ENCODE results near the gene IL9. TPM values are rescaled to one million over a fixed set of nuclear protein-coding genes. Genes with fewer than 3 reads are reported as not detected.
"Not testable (repeated sequence)": the region's sequence is repeated elsewhere in the genome, so short reads cannot be mapped to it uniquely, and the experiment has no call there.

IL9 gene
- total RNA-seq, 1 donor from 2014 or later, result not detected

GRCh38 chr5:135869935-135870334 is 25.7 kb downstream of the IL9 start:
- DNase-seq (ENCODE audit: low spot score) (no peak), ATAC-seq (no peak)

GRCh38 chr5:135869276-135869675 is 26.4 kb downstream of the IL9 start:
- ATAC-seq (no peak), DNase-seq (ENCODE audit: low spot score) (no peak)

- ATAC-seq (peak; percentile 33), DNase-seq (ENCODE audit: low spot score) (no peak)
These were observed 27.0 kb downstream of the IL9 start for GRCh38 chr5:135868681-135869080.

- DNase-seq (ENCODE audit: low spot score) (no peak), ATAC-seq (no peak)
These were observed 28.0 kb downstream of the IL9 start for GRCh38 chr5:135867599-135867998.

- no peak for ATAC-seq
- DNase-seq (ENCODE audit: low spot score), result no peak
These were observed 29.6 kb downstream of the IL9 start for GRCh38 chr5:135866016-135866415.

- ATAC-seq, result peak; percentile 72
These were observed 30.9 kb downstream of the IL9 start for GRCh38 chr5:135864503-135865435.

GRCh38 chr5:135862744-135863143 is 32.9 kb downstream of the IL9 start:
- no peak for DNase-seq (ENCODE audit: low spot score)
- ATAC-seq, result peak; percentile 53

More at GRCh38 chr5:135864503-135865435, 30.9 kb downstream of the IL9 start:
- no peak for DNase-seq (ENCODE audit: low spot score)

GRCh38 chr5:135862086-135862485 is 33.6 kb downstream of the IL9 start:
- peak; percentile 38 for ATAC-seq
- DNase-seq (ENCODE audit: low spot score), result no peak

- peak; percentile 49 for ATAC-seq
These were observed 34.0 kb downstream of the IL9 start for GRCh38 chr5:135861641-135862040.

GRCh38 chr5:135859641-135860040 is 36.0 kb downstream of the IL9 start:
- ATAC-seq, result no peak
- DNase-seq (ENCODE audit: low spot score), result no peak

More at GRCh38 chr5:135861641-135862040, 34.0 kb downstream of the IL9 start:
- DNase-seq (ENCODE audit: low spot score), result no peak

- not testable (repeated sequence) for ATAC-seq
These were observed 36.5 kb downstream of the IL9 start for GRCh38 chr5:135859186-135859585.

GRCh38 chr5:135857630-135858311 is 37.9 kb downstream of the IL9 start:
- no peak for ATAC-seq
- no peak for DNase-seq (ENCODE audit: low spot score)

More at GRCh38 chr5:135859186-135859585, 36.5 kb downstream of the IL9 start:
- DNase-seq (ENCODE audit: low spot score), result not testable (repeated sequence)

GRCh38 chr5:135851915-135852845 is 43.5 kb downstream of the IL9 start:
- ATAC-seq (no peak), DNase-seq (ENCODE audit: low spot score) (no peak)

- DNase-seq (ENCODE audit: low spot score) (no peak), ATAC-seq (no peak)
These were observed 44.3 kb downstream of the IL9 start for GRCh38 chr5:135851186-135851914.

GRCh38 chr5:135850671-135851070 is 45.0 kb downstream of the IL9 start:
- DNase-seq (ENCODE audit: low spot score), result no peak

GRCh38 chr5:135850231-135850630 is 45.4 kb downstream of the IL9 start:
- no peak for ATAC-seq
- DNase-seq (ENCODE audit: low spot score), result no peak

More at GRCh38 chr5:135850671-135851070, 45.0 kb downstream of the IL9 start:
- ATAC-seq, result no peak

- DNase-seq (ENCODE audit: low spot score), result no peak
- no peak for ATAC-seq
These were observed 47.7 kb downstream of the IL9 start for GRCh38 chr5:135847976-135848375.

- ATAC-seq, result no peak
- DNase-seq (ENCODE audit: low spot score), result no peak
These were observed 49.3 kb downstream of the IL9 start for GRCh38 chr5:135846311-135846710.

GRCh38 chr5:135843571-135844337 is 51.9 kb downstream of the IL9 start:
- DNase-seq (ENCODE audit: low spot score), result peak; percentile 18
- no peak for ATAC-seq
